ENCODE measurements around the gene GGTLC2.

GRCh38 chr22:22694106-22694505, 49.7 kb downstream of the GGTLC2 start:
- TF ChIP-seq, protein P1, sequence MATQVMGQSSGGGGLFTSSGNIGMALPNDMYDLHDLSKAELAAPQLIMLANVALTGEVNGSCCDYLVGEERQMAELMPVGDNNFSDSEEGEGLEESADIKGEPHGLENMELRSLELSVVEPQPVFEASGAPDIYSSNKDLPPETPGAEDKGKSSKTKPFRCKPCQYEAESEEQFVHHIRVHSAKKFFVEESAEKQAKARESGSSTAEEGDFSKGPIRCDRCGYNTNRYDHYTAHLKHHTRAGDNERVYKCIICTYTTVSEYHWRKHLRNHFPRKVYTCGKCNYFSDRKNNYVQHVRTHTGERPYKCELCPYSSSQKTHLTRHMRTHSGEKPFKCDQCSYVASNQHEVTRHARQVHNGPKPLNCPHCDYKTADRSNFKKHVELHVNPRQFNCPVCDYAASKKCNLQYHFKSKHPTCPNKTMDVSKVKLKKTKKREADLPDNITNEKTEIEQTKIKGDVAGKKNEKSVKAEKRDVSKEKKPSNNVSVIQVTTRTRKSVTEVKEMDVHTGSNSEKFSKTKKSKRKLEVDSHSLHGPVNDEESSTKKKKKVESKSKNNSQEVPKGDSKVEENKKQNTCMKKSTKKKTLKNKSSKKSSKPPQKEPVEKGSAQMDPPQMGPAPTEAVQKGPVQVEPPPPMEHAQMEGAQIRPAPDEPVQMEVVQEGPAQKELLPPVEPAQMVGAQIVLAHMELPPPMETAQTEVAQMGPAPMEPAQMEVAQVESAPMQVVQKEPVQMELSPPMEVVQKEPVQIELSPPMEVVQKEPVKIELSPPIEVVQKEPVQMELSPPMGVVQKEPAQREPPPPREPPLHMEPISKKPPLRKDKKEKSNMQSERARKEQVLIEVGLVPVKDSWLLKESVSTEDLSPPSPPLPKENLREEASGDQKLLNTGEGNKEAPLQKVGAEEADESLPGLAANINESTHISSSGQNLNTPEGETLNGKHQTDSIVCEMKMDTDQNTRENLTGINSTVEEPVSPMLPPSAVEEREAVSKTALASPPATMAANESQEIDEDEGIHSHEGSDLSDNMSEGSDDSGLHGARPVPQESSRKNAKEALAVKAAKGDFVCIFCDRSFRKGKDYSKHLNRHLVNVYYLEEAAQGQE (IDR thresholded peaks at IDR 0.05; ENCODE audit: insufficient read depth in 1 of 2, low read depth in 2 of 2, low read length in 2 of 2): no peak
- no peak for TF ChIP-seq SIN3A (IDR thresholded peaks at IDR 0.05; ENCODE audit: borderline replicate concordance, insufficient read depth, low read length)
- TF ChIP-seq TAF1 (IDR thresholded peaks at IDR 0.05; ENCODE audit: borderline replicate concordance, insufficient read depth, low read length): no peak

Data from PFSK-1 (cell line).